NCI-H1436 (cell line): ENCODE data around the gene METTL1.

Experiments used
- DNase-seq: peaks from one replicate; lab custom pipeline; 2025; lab: John Stamatoyannopoulos, UW

Gene METTL1

DNA sequence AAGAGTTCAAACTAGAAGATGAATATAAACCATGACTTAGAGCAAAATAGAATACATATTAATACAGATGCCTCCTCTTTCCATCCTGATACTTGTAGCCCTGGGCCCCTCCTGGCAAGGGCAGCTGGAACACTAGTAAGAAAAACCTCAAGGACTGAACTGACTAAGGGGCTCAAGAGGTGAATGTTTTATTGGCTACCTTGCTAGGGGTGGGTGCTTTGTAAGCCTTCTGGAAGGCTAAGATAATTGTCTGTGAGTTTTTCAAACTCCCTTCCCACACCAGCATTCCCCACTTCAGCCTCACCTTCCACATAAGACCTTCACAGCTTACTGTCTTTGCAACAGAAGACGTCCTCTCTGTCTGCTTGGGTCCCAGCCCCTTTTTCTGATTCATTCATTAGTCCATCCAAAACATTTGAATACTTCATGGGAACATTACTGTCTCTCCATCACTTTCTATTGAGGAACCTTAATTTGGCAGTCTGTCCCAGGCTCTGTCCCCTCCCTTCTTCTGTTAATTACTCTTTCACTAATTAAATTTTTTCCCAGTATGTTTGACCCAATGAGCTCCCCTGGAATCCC lies 18.1 kb downstream of the METTL1 start:
- DNase-seq = no peak

DNA sequence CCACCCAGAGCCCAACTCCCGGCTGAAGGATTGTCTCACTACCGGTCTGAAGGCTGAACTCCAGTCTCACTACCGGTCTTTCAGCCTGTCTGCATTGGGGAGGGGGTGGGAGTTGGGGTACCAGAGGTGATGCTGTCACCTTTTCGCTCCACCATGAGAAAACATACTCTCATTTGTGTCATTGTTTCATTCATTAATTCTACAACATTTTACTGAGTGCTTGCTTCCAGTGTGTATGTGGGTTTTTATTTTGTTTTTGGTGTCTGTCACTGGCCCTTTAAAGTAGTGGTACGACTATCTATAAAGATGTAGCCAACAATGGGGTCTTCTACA lies 19.3 kb downstream of the METTL1 start:
- no peak for DNase-seq

DNA sequence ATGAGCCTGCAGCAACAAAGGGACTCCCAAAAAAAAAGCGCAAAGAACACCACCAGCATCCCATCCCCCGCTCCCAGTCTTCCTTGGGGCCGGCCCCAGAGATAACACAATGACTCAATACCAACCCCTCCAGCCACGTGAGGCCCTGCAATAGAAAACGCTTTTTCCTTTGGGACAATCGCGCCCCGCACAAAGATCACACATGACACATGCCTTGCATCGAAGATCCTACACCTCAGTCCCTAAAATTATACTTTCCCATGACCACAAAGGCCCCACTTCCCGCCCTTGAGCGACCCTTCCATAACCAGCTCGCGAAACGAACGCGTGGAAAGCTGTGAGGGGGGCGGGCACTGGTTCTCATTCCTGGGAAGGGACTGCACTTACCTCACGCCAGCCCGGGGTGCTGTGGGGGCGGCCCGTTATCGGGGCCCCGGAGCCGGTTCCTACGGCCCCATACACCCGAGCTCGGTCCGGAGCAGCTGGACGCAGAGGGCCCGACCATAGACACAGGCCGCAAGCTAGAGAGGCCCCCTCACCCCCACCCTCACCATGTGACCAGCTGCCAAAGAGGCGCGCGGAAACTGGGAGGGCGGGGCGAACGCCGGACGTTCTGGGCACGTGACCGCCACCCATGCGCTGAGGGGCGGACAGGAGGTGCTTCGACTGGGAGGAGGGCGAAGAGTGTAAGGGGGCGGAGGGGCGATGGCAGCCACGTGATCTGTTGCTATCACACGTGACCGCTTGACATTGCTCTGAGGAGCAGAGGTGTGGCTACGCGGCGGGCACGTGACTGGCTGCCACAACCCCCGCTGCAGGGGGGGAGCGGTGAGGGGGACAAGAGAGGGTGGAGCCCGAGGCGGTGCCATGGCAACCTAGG lies 19.9 kb downstream of the METTL1 start, which contains the start of gene CDK4:
Gene CDK4 (minus strand): TSS at position 523 of the 880 bp plus-strand sequence. CDS start 593 bp downstream, outside the sequence.
- DNase-seq = peak; percentile 99

DNA sequence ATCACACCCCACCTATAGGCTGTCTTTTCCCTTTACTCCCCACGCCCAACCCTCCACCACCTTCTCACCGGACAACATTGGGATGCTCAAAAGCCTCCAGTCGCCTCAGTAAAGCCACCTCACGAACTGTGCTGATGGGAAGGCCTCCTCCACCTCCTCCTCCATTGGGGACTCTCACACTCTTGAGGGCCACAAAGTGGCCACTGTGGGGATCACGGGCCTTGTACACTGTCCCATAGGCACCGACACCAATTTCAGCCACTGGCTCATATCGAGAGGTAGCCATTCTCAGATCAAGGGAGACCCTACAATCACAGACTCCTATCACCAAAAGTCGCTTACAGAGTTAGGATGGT lies 20.5 kb downstream of the METTL1 start:
- DNase-seq = no peak

DNA sequence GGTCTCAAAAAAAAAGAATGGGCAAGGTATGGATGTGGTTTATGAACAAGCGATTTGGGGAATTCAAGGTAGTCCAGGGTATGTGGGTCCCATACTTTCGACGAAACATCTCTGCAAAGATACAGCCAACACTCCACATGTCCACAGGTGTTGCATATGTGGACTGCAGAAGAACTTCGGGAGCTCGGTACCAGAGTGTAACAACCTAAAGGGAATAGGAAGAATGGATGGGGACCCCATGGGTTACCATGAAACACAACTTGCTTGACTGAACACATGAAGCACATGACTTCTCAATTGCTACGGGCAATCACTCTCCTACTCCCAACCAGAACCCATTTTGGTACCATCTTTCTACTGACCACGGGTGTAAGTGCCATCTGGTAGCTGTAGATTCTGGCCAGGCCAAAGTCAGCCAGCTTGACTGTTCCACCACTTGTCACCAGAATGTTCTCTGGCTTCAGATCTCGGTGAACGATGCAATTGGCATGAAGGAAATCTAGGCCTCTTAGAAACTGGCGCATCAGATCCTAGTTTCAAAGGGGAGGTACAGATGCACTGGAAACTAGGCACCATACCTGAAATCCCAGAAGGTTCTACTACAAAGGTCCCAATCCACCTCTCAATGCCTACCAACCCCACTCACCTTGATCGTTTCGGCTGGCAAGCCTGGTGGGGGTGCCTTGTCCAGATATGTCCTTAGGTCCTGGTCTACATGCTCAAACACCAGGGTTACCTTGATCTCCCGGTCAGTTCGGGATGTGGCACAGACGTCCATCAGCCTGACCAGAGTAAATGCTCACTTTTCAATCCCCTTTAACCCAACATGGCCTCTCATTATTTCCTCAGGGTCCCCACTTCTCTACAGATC lies 21.1 kb downstream of the METTL1 start:
- no peak for DNase-seq

DNA sequence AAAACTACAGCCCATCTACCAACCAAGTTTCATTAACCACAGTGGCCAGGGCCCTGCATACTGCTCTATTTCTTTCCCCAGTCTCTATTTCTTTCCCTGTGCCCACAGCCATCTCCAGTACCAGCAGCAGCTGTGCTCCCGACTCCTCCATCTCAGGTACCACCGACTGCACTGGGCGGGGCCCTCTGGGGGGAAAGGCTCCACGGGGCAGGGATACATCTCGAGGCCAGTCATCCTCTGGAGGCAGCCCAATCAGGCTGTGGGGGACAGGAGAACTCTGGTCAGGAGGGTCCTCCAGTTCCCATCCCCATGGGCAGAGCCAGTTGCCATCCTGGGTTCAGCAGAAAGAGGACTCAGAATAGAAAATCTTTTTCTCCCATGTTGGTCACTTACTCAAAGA lies 22.8 kb downstream of the METTL1 start:
- DNase-seq = no peak

DNA sequence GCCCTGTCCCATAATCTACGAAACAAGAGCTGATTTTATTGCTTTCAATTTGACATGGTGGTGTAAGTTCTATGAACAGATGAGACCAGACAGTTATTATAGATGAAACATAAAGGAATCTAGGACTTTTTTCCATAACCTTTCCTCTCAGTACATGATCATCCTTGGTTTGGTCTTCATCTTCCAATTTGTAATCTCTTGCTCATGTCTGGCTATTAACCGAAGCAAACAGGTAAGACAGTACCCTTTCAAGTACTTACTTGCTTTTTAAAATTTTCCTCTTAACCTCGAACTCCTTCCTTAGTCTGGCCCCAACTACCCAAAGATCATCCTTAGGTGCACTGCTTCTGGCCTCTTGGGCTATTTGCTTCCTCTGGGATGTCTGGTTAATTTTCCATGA lies 25.9 kb downstream of the METTL1 start:
- DNase-seq = no peak

DNA sequence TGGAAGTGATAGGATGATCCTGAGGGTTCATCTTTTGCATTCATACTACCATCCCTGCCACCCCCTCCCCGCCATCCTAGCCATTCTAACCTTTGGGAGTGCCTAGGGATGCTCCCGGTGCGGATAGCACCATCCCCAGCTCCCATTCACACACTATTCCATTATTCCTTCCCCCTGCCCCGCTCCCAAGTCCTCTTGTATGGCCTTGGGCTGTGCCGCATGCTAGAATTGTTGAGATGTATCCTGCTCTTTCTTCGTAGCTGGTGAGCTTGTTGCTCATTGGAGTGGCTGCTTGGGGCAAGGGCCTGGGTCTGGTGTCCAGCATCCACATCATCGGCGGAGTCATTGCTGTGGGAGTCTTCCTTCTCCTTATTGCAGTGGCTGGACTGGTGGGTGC lies 26.4 kb downstream of the METTL1 start:
- no peak for DNase-seq

DNA sequence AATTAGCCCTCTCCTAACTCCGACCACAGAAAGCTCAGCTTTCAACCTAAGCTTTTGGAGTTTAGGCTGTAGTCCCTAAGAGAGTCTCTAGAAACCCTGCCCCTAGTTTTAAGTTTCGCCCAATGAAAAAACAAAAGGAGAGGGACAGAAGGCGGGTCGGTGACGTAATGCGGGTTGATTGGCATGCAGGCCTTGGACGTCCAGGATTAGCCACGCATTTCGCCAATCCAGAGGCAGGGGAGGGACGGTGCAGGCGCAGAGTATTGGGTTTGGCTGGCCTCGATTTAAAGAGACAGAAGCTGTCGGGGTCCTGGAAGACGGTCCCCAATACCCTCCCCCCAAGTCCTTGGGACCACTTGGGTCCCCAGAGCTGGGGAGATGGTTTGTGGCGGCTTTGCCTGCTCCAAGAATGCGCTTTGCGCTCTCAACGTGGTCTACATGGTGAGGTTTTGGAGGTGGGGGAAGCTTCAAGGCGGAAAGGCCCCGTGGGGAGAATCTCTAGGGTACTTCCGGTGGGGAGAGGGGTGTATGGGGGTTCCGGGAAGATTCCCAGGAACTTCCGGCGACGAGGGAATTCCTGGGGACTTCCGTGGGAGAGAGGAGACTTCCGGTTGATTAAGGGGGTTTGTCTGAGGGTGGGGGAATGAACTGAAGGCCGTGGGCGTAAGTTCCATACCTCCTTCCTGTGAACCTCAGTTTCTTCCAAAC lies 27.0 kb downstream of the METTL1 start, which contains the start of gene TSPAN31:
Gene TSPAN31 (plus strand): TSS at position 263 of the 708 bp plus-strand sequence. CDS start 116 bp downstream, at position 379.
- peak; percentile 97 for DNase-seq

DNA sequence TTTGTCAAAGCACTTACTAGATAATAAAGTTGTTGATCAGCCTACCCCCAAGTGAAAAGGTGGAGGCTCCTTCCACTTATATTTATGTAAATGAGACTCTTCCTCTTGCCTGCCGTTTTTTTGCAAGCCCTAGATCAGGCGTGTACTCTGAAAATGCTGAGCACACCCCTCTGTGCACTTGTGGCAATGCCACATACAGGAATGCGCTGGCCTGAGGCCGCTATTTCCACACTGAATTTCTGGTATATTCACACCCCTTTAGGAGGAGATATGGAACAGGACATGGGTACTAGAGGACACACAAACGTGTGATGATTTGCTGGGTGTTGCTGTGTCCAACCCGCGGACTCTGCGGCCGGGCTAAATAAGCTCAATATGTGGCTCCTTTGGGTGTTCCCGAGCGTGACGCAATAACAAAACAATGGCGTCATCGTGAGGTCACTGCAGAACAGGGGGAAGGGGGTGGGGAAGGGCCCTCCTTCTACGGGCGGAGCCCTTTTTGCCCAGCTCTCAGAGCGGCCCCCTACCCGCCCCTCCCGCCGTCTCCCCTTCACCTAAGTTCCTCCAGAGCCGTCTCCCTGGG lies 27.6 kb downstream of the METTL1 start:
- DNase-seq = peak; percentile 89

DNA sequence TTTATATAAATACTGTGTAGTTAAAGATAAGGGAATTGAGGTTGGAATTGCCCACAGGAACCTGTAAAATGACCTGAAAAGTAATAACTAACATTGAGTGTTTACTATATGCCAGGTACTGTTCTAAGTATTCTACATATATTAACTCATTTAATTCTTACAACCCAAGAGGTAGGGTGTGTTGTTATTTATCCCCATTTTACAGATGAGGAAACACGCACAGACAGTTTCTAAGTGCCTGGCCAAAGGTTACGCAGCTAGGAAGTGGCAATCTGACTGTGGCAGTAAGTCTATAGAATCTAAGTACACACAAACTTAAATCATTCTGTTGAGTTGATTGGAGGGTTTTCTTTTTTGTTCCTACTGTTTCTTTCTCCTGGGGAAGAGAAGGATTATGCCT lies 28.1 kb downstream of the METTL1 start:
- no peak for DNase-seq

DNA sequence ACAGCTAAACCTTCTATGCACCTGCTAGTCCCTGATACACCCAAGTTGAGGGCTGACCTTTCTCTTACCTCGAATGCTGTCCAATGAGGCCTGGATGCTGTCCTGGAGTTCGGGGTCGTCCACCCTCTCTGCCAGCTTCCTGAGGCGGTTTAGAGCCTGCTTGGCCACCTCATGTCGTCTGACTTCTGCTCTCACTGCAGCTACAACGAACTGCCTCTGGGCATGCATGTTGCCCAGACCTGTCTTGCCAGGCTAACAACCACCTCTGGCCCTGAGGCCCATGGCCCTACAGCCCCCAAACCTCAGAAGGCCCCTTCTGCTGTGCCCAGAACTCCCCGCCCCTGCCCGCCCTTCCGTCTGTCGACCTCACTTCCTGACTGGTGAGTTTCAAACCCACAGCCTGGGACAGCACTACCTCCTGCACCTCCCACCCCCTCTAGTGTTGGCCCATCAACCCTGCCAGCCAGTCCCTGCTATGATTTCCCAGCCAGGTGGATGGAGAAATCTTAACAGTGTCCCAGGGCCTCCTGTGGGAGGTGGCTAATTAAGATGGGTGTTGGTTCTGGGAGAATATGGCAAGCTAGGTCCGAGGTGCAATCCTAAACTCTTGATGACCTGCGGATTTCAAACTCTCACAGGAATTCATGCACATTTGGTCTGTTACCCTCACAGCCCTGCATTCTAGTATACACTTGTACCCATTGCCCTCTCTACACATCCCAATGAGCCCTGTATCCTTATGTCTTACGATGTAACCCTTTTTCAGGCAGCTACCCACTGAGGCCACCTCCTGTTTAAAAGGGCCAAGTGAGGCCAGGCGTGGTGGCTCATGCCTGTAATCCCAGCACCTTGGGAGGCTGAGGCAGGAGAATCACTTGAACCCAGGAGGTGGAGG lies 29.8 kb downstream of the METTL1 start:
- no peak for DNase-seq

DNA sequence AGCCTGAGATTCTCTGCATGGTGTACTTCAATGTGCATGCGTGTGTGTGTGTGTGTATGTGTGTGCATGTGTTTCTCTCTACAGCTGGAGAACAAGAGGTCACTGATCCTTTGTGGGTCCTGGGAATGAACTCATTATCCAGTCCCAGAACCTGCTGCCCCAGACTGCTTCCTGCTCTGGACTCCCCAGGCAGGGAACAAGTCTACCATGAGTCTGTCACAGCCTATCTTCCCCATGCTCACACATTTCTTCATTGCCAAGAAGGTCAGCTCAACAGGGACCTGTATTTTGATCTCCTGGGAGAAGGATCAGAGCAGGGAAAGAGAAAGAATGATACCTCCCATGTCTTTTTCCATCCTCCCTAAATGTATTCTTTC lies 30.5 kb downstream of the METTL1 start:
- no peak for DNase-seq

DNA sequence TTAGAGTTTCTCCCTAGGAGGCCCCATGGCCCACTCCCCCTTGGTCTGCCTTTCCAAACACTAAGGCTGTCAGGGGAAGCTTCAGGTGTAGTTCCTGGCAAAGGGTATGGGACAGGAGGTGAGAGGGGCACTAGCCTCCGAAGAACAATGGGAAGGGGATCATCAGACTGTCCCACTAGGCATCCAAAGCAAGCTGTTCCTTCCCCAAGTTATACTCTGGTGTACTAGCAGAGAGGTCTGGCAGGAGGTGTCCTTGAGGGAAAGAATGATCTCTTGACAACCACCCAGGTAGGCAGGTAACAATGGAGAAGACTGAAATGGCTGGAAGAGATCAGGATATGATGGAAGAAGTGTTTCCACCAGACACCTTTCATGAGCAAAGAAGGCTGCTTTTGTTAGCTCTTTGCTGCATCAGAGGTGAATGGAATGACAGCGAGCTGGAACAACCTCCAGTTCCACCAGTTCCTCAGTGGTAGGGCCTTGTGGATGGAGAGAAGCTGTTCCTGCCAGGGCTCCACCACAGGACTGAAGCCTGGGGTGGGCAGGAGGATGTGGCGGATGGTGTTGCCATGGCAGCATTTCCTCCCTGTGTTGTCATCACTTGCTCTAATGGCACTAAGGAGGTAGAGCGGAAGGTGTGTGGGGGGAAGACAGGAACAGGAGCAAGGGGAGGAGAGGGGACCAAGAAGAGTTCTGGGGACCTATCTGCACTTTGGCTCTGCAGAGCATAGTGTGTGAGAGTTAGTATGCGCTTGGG lies 31.1 kb downstream of the METTL1 start:
- DNase-seq = peak; percentile 51

DNA sequence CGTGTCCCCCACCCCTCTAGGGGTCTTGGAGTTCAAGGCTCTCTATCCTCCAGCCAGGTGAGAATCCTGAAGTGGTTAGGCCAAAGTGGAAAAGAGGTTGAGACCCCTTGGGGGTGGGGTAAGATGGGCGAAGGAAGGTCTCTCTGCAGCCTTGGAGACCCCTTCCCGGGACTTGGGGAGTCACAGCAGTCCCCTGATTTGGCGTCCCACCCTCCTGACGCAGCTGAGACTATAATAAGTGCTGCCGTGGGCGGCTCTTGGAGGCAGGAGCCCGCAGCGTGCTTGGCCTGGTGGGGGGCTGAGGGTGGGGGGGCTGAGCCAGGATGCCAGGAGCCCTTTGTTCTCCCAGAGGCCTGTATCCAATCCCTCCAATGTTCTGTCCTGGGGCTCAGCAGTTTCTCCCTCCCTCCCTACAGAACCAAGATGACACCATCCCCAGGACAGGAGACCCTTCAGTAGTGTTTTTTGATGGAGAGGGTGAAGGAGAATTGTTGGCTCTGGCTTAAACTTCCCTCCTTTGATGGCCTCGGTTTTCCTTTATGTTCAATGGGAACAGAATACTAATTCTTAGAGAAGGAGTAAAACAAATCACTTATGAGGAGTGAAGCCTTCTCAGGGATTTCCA lies 31.9 kb downstream of the METTL1 start:
- DNase-seq = no peak

DNA sequence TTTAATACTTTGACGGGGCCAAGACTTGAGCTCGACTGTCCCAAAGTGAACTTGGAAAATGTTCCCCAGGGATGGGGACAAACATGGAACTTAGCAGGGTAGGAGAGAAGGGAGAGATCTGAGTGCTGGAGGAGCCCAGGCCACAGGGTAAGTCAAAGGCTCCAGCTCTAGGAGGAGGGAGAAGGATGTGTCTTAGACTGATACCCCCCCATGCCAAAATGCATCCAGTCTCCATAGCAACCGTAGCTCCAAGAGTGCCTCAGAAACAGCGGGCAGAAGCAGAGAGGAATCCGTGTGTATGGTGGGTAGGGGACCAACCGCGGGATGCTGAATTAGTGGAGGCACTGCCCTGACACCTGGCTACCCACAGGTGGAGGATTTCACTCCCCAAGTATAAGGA lies 32.5 kb downstream of the METTL1 start:
- DNase-seq = no peak

DNA sequence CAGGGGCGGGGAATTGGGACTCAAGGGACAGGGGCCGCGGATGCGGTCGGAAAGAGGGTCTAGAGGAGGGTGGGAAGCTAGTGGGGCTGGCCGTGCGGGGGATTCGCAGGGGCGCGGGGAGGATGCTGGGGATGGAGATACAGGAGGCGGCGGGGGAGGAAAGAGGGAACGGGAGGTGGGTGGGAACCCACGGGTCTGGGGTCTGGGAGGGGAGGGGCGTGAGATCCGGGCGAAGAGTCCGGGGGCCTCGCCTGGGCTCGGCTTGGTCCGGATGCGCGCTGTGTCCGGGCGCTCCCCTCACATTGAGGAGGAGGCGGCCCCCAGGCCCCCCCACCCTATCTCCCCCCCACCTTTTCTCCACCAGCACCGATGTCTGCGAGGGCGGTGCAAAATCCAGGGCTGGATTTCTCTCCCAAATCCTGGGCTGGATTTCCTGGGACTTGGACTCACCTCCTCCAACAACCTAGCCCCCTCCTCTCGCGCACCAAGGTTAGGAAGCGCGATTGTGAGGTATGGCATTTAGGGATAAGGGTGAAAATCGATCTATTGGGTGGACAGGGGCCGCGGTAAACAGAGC lies 33.2 kb downstream of the METTL1 start, which contains the start of gene AGAP2:
Gene AGAP2 (minus strand): TSS at position 82 of the 577 bp plus-strand sequence. CDS start 496 bp downstream, outside the sequence.
- peak; percentile 26 for DNase-seq

DNA sequence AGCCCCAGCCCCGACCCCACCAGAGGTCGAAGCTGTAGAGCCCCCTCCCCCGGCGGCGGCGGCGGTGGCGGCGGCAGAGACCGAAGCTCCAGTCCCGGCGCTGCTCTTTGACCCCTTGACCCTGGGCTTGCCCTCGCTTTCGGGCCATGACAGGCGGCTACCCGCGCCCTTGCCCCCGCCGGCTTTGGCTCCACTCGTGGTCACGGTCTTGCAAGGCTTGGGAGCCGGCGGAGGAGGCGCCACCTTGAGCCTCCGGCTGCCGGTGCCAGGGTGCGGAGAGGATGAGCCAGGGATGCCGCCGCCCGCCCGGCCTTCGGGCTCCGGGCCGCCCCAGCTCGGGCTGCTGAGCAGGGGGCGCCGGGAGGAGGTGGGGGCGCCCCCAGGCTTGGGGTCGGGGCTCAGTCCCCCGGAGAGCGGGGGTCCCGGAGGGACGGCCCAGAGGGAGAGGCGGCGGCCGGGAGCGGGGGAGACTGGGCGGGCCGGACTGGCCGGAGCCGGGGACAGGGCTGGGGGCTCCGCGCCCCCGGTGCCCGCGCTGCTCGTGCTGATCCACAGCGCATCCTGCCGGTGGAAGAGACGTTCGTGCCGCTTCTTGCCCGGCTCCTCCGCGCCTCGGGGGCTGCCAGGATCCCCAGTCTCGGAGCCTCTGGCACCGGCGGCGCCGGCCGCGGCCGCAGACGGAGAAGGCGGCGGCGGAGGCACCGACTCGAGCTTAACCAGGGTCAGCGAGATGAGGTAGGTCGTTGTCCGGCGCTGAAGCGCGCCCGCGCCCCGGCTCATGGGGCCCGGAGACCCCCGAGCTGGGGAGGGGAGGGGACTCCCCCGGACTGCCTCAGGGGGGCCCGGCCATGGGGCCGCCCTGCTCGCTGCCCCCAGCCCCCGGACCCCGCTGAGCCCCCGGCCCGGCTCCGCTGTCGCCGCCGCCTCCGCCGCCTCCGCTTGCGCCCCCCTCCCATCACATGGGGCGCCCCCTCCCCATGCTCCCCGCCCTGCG lies 34.1 kb downstream of the METTL1 start:
- DNase-seq = no peak
